ENCODE results near the gene FAHD1.

DNA sequence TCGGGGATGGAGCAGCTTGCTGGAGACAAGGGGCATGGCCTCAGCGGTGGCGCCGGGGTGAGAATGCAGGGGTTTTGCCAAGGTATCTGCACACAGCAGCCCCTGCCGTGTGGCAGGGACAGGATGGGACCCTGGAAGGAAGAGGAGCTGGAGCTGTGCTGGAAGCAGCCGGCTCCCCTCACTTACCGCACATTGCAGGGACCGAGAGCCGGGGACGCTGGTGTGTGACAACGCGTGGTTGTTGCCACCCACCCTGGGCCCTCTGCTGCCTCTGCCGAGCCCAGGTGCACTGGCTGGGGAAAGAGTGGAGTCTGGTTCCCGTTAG lies 41.2 kb upstream of the FAHD1 start:
- TF ChIP-seq, protein P1, sequence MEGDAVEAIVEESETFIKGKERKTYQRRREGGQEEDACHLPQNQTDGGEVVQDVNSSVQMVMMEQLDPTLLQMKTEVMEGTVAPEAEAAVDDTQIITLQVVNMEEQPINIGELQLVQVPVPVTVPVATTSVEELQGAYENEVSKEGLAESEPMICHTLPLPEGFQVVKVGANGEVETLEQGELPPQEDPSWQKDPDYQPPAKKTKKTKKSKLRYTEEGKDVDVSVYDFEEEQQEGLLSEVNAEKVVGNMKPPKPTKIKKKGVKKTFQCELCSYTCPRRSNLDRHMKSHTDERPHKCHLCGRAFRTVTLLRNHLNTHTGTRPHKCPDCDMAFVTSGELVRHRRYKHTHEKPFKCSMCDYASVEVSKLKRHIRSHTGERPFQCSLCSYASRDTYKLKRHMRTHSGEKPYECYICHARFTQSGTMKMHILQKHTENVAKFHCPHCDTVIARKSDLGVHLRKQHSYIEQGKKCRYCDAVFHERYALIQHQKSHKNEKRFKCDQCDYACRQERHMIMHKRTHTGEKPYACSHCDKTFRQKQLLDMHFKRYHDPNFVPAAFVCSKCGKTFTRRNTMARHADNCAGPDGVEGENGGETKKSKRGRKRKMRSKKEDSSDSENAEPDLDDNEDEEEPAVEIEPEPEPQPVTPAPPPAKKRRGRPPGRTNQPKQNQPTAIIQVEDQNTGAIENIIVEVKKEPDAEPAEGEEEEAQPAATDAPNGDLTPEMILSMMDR (IDR thresholded peaks at IDR 0.05; ENCODE audit: low read depth, low read length, poor library complexity, severe bottlenecking): no peak
- TF ChIP-seq EZH2phosphoT487 (IDR thresholded peaks at IDR 0.05; ENCODE audit: borderline replicate concordance, low read length): no peak
